ENCODE results near the gene DLGAP1. TPM values are rescaled to one million over a fixed set of nuclear protein-coding genes. Genes with fewer than 3 reads are reported as not detected.
A peak's percentile ranks its signal among the peaks of the same experiment; 100 is the strongest.

DLGAP1 gene
- total and polyA plus RNA-seq, 2 of the 4 experiments (the other 2 are of a cell fraction) = under 0.01 to 0.09 TPM

- Histone ChIP-seq H3K36me3 (ENCODE audit: control insufficient read depth, insufficient read depth, low read length) (no peaks in the 10 kb centered on the region), H2BK120ac (ENCODE audit: low read depth, low read length) (no peak overlapping the region), H4K20me1 (ENCODE audit: insufficient read depth, low read length) (no peaks in the 10 kb centered on the region), H3K9ac (ENCODE audit: low read depth, low read length) (no peak overlapping the region), H3K27me3 (ENCODE audit: control insufficient read depth, insufficient read depth, low read length) (no peaks in the 10 kb centered on the region; the same call in 1 of the 2 replicates), H4K91ac (ENCODE audit: insufficient read depth, low read depth, low read length) (no peak overlapping the region), H2BK15ac (ENCODE audit: low read depth, low read length) (no peak overlapping the region), H3K27ac (ENCODE audit: insufficient read depth, low read length) (no peak overlapping the region), H2BK20ac (ENCODE audit: low read depth, low read length) (no peak overlapping the region), H2AK9ac (replicated peaks; ENCODE audit: low read depth, low read length, poor library complexity) (no peak overlapping the region), H3K4me2 (ENCODE audit: low read depth, low read length) (no peak overlapping the region), H3K4me3 (ENCODE audit: insufficient read depth, low read depth, low read length) (no peak overlapping the region), H3K9me1 (ENCODE audit: insufficient read depth, low read length) (peaks cover 4% of the 10 kb centered on the region), H3K79me1 (ENCODE audit: low read depth in 1 of 2, low read length in 2 of 2) (no peaks in the 10 kb centered on the region), H2AK5ac (ENCODE audit: low read depth, low read length) (no peak overlapping the region), H2BK5ac (ENCODE audit: low read depth, low read length, poor library complexity, severe bottlenecking) (no peak overlapping the region), H3K4ac (ENCODE audit: low read depth, low read length) (no peak overlapping the region), H3K18ac (ENCODE audit: low read depth, low read length) (peak overlapping the region; percentile 59; the same call in 1 of the 2 replicates), H3K14ac (replicated peaks; ENCODE audit: low read depth, low read length) (no peak overlapping the region), H3K56ac (ENCODE audit: extremely low read depth, insufficient read depth, low read length) (no peak overlapping the region), H2AFZ (replicated peaks; ENCODE audit: low read length, poor library complexity) (no peak overlapping the region), H3K9me3 (ENCODE audit: control insufficient read depth, insufficient read depth, low read length) (no peaks in the 10 kb centered on the region), H4K8ac (ENCODE audit: low read depth in 2 of 2, low read length in 2 of 2) (no peak overlapping the region), H3K23ac (ENCODE audit: low read depth, low read length) (peak overlapping the region; percentile 55; the same call in 1 of the 2 replicates), H3K4me1 (ENCODE audit: control insufficient read depth, insufficient read depth, low read length) (peaks cover 9% of the 10 kb centered on the region), H4K5ac (ENCODE audit: low read depth, low read length) (peak overlapping the region; percentile 69; the same call in 1 of the 2 replicates)
- no peak for DNase-seq
- no peak for TF ChIP-seq NFE2L2 (IDR thresholded peaks at IDR 0.05; ENCODE audit: low read depth, low read length)
- TF ChIP-seq POLR2A (IDR thresholded peaks at IDR 0.05; ENCODE audit: low read depth, low read length) = no peak
- no peak for TF ChIP-seq CEBPB (IDR thresholded peaks at IDR 0.05; ENCODE audit: low read depth, low read length)
- no peak for TF ChIP-seq RCOR1 (IDR thresholded peaks at IDR 0.05; ENCODE audit: insufficient replicate concordance, low read length)
- ATAC-seq (ENCODE audit: low read depth) = peak; percentile 18; the same call in 1 of the 2 replicates
- intact Hi-C loops (cut with micrococcal nuclease) = no loop called here
- BruUV-seq (replicated peaks) = no TSS peak
- no CpG with 5 or more reads among the region's 4 CpGs for WGBS, 2 experiments (ENCODE audit: extremely low coverage in 2 of 2, insufficient read length in 1 of 2)
- dilution Hi-C loops (cut with HindIII; ENCODE audit: low sequenced_read_pairs, unreplicated experiment) = no loop called here
- CTCF ChIA-PET = interaction anchor here (0.6 to 1.5 kb wide), 3 partner anchors 12 to 28 kb away, joined by 3 to 5 read pairs (median 5); no protein-coding TSS in a partner anchor
- in situ Hi-C loops (cut with MboI; ENCODE audit: low sequenced_read_pairs) = no loop called here
- POLR2A ChIA-PET (ENCODE audit: unreplicated experiment) = no interaction called here
These were observed 487.5 kb downstream of the DLGAP1 start for GRCh38 chr18:3967359-3968180.
